ENCODE data around the gene KRT39.

The KRT39 gene

GRCh38 chr17:40981115-40981514 is 14.4 kb upstream of the KRT39 start:
- in situ Hi-C loops (cut with HindIII; ENCODE audit: low sequenced_read_pairs), result no loop called here

DNA sequence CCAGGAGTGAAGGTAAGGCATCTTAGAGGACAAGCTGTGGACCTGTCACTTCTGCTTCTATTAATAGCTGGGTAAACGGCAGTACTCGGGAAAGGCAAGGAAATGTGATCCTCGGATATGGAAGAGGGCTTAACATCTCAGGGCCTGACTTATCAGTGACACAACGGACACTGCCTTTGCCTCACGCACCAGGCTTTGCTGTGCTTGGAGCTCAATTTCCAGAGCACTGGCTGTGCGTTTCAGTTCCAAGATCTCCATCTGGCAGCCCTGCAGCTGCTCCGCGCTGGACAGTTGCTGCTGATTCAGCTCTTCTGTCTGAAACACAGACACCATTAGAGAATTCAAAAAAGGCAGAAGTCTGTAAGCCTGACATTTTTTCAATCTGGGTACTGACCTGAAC is 13.8 kb upstream of the KRT39 start:
- in situ Hi-C loops (cut with HindIII; ENCODE audit: low sequenced_read_pairs), result no loop called here

GRCh38 chr17:40980117-40980516 is 13.4 kb upstream of the KRT39 start:
- in situ Hi-C loops (cut with HindIII; ENCODE audit: low sequenced_read_pairs), result no loop called here

DNA sequence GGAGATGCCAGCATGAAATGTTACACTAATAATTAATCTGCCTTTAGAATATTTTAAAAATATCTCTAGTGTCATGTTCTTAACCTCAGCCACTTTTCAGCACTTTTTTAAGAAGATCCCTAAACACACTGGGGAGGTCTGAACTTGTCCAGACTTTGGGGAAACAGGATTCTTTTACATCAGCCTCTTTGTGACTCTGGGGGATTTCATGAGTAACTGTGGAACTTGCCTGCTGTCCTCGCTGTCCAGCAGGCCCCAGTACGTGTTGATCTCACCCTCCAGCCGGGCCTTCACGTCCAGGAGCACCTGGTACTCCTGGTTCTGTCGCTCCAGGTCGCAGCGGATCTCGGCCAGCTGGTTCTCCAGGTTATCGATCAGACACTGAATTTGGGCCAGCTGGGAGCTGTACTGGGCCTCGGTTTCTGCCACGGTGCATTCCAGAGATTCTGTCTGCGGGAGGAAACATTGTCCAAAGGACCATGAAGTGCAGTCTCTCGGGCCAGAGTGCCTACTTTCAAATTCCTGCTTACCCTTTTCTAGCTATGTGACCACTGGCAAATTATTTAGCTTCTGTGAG is 11.9 kb upstream of the KRT39 start:
- in situ Hi-C loops (cut with HindIII; ENCODE audit: low sequenced_read_pairs), result no loop called here

GRCh38 chr17:40975516-40975915 is 8.8 kb upstream of the KRT39 start:
- in situ Hi-C loops (cut with HindIII; ENCODE audit: low sequenced_read_pairs), result no loop called here

GRCh38 chr17:40974366-40974765 is 7.6 kb upstream of the KRT39 start:
- in situ Hi-C loops (cut with HindIII; ENCODE audit: low sequenced_read_pairs), result no loop called here

DNA sequence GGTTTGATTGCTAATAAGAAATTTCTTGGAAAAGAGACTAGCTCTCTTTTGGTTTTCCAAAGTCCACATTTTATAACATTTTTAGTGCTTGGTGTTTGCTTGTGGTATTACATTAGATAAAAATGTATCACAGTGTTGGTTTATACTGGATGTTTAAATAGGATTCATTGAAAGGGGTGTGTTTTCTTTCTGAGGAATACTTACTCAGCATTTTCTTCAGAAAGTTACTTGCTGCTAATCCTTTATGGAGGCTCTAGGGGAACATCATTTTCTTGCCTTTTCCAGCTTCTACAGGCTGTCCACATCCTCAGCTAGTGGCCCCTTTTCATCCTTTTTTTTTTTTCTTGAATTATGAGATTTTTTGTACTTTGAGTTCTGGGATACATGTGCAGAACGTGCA is 834 bp upstream of the KRT39 start:
- in situ Hi-C loops (cut with HindIII; ENCODE audit: low sequenced_read_pairs), result no loop called here

DNA sequence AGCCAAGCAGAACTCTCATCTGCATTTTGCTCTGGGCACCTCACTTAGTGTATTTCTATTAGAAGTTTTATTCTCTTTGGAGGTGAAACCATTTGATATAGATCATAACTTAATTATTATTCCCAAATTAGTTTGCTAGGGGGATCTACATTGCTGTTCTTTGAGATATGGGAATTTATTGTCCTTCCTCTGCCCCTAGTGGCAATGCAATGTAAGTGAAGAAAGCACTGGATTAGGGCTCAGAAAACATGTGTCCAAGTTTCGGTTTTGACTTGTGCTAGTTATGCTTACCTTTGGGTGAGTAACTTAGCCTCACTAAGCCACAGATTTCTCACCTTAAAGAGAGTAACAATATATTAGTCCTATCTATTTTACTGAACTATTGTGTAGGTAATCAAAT is 2.9 kb downstream of the KRT39 start:
- in situ Hi-C loops (cut with HindIII; ENCODE audit: low sequenced_read_pairs), result no loop called here

DNA sequence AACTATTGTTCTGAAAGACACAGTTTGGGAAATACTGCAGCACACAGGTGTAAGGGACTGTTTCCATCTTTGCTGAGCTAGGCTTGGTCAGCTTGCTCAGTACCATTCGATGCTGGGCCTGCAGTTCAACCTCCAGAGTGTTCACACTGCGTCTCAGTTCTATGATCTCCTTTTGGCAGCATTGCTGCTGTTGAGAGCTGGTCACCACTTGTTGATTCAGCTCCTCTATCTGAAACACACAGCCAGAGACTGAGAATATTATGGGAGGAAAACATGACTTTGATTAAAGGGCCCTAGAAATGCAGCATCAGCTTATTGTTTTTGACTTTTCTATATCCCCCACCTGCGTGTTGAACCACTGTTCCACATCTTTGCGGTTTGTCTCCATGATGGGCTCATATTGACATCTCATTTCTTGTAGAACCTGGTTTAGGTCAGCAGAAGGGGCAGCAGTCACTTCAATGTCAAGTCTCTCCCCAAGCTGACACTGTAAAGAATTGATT is 4.6 kb downstream of the KRT39 start:
- in situ Hi-C loops (cut with HindIII; ENCODE audit: low sequenced_read_pairs), result no loop called here

DNA sequence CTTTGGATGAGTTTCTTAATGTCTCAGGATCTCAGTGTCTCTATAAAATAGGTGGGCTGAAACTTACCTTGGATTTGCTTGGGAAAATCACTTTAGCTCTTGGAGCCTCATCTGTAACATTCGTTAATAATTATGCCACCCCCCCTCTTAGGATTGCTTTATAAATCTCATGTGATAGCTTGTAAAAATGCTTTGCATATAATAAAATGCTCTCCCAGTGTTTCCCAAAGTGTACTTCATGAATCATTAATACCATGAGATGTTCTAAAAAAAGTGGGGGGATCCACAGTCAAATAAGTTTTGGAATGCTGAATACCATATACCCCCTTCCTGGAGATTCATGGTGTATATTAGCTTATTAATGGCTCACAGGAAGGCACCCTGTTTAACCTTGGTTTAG is 5.2 kb downstream of the KRT39 start:
- in situ Hi-C loops (cut with HindIII; ENCODE audit: low sequenced_read_pairs), result no loop called here

GRCh38 chr17:40960144-40960543 is 6.6 kb downstream of the KRT39 start:
- in situ Hi-C loops (cut with HindIII; ENCODE audit: low sequenced_read_pairs), result no loop called here

DNA sequence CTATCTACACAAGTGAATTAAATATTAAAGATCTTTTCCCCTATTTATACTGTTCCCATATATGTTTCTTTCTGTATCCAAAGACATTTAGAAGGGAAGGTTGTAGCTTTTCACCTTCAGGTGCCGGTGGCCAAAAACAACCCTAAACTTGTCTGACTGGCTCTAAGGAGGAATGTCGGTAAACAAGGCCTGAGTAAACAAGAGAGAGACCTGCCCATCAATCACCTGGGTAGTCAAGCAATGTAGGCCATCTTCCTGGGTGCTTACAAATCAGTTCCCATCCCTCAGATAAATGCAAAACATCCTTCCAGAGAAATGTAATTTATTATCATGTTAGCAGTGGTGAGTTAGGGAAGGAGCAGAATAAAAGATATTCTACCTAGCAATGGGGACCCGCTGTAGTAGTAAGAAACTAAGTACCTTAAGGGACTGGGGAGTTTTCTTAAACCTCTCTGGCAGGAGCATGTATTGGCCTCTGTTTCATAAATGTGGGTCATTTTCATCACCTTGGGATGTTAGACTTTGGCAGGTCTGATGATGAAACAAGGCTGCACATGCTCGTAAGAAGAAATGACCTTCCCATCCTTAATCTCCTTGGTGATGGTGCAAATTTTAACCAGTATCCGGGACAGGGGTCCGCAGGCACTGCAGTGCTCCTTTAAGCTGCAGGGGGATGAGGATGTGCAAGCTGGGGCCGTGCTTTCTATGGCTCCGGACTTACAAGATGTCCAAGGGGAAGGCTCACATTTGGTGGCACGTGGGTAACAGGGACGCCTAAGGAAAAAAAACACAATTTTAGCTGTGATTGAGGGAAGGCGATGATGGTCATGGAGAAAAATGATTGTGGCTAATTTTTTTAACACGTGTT is 8.4 kb downstream of the KRT39 start:
- in situ Hi-C loops (cut with HindIII; ENCODE audit: low sequenced_read_pairs), result no loop called here

- in situ Hi-C loops (cut with HindIII; ENCODE audit: low sequenced_read_pairs), result no loop called here
These were observed 10.1 kb downstream of the KRT39 start for GRCh38 chr17:40956401-40957254.

DNA sequence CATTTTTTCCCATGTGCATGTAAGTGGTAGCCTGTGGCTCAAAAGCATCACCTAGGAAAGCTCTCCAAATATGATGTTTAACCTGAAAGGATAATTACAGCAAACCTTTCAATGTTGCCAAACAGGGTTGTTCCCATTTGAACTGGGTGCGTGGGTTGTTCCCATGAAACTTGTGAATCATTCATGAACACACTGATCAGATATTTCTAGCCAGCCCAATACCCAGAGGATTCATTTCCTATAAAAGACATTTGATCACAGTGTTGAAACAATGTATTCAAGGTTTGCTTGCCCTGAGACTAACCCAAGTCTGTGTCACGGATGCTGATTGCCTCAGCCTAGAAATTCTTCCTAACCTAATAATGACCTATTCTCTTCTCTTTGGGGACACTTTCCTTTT is 12.9 kb downstream of the KRT39 start:
- in situ Hi-C loops (cut with HindIII; ENCODE audit: low sequenced_read_pairs), result no loop called here

DNA sequence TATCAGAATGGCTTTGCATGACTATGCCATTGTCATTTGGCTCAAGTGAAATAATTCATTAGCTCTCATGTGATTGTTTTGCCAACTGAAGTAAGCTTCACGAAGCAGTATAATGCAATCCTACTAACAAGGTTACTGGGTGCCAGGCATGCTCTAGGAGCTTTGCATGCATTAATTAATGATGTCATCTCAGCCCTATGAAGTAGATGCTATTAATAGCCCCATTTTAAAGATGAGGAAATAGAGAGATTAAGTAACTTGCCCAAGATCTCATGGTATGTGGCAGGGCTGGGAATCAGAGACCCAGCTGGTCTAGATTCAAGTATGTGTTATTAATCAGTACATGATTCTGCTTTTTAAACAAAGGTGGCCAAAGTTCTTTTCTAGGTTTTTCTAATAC is 14.1 kb downstream of the KRT39 start:
- in situ Hi-C loops (cut with HindIII; ENCODE audit: low sequenced_read_pairs), result no loop called here

GRCh38 chr17:40952154-40952553 is 14.6 kb downstream of the KRT39 start:
- in situ Hi-C loops (cut with HindIII; ENCODE audit: low sequenced_read_pairs), result no loop called here

DNA sequence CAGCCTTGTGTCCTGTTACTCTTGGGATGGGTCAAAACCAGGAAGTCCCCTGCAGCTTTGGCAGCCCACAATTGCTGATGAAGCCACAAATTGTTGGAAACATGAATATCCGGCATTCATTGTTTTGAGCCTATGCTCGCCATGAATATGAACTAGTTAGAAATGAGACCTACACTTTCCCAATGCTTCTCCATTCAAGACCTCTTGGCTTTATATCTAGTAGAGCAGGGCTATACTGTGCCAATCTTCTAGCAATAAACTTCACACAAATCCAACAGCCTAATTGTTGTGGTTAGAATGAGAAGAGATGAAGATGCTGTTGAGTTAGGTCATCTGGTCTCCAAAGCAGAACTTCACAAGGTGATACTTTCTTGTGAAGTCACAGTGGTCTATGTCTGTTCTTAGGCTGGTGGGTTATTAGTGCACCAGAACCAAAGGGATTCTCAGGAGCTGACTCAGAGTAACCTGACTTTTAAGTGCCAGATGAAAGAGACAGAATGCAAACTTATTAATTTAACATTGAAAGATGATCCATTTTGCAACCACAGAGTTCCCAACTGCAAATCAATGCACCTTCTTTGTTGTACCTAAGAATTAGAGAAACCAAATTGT is 15.6 kb downstream of the KRT39 start:
- in situ Hi-C loops (cut with HindIII; ENCODE audit: low sequenced_read_pairs), result no loop called here

GRCh38 chr17:40950176-40950575 is 16.6 kb downstream of the KRT39 start:
- in situ Hi-C loops (cut with HindIII; ENCODE audit: low sequenced_read_pairs), result no loop called here

DNA sequence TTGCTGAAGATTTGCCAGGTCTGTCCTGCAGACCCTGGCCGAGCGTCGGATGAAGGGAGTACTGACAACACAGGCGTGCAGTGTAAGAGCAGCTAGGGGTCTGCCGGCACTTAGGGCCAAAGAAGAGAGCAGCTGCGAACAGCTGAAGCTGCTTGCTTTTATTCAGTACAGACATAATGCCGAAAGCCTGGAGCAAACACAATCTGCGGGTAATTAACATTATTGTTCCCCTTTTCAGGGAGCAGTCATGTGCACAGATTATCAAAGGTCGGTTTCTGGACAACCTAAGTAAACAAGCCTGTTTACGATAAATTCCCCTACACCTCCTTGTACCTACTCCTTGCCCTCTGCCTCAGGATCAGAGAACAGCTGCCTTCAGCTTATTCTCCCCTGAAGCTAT is 17.3 kb downstream of the KRT39 start:
- in situ Hi-C loops (cut with HindIII; ENCODE audit: low sequenced_read_pairs), result no loop called here

DNA sequence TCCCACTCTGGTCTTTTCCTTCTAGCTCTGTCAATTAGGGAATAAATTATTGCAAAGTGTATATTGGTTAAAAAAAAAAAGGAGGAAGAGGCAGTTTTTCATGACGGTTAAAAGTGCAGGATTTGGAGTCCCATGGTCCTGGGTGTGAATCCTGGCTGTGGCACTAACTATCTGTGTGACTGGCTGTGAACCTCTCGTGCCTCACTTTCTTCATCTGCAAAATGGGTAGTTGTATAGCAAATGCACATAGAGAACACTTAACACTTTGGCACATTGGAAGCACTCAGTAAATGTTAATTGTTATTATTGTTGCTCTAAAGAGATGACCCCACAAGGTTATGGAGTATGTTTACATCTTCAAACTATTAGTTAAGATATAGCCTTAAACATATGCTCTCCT is 18.8 kb downstream of the KRT39 start:
- in situ Hi-C loops (cut with HindIII; ENCODE audit: low sequenced_read_pairs), result no loop called here

DNA sequence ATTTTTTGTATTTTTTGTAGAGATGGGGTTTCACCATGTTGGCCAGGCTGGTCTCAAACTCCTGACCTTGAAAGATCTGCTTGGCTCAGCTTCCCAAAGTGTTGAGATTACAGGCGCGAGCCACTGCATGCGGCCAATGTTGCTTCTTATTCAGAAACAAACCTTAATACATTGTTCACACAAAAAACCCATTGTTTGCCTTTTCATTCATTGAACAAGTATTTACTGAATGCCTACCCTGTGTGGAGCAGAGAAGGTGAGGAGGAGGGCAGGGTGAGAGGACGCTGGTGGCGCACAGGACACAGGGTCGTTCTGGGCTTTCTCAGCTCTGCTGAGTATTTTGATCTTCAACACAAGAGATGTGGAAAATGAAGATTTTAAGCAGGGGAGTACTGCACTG is 21.3 kb downstream of the KRT39 start:
- in situ Hi-C loops (cut with HindIII; ENCODE audit: low sequenced_read_pairs), result no loop called here

Data from endothelial cell of hepatic sinusoid (primary cell).